Measurements from ENCODE around the gene DPP6.

The DPP6 gene

DNA sequence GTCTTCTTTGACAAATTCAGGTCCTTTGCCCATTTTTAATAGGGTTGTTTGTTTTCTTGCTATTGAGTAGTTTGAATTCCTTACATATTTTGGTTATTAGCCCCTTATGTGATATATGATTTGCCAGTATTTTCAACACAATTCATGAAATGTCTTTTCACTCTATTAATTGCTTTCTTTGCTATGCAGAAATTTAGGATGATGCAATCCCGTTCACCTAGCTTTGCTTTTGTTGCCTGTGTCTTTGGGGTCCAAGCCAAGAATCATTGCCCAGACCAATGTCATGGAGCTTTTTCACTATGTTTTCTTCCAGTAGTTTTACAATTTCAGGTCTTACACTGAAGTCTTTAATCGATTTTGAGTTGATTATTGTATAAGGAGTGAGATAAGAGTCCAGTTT lies 796.3 kb downstream of the DPP6 start:
- no peak overlapping the region for H3K4me2 ChIP-seq (ENCODE audit: low read depth, low read length, poor library complexity, severe bottlenecking)
- no peaks in the 10 kb centered on the region for H4K20me1 ChIP-seq (ENCODE audit: insufficient read depth, low read length, poor library complexity, severe bottlenecking)
- TF ChIP-seq, protein P1, sequence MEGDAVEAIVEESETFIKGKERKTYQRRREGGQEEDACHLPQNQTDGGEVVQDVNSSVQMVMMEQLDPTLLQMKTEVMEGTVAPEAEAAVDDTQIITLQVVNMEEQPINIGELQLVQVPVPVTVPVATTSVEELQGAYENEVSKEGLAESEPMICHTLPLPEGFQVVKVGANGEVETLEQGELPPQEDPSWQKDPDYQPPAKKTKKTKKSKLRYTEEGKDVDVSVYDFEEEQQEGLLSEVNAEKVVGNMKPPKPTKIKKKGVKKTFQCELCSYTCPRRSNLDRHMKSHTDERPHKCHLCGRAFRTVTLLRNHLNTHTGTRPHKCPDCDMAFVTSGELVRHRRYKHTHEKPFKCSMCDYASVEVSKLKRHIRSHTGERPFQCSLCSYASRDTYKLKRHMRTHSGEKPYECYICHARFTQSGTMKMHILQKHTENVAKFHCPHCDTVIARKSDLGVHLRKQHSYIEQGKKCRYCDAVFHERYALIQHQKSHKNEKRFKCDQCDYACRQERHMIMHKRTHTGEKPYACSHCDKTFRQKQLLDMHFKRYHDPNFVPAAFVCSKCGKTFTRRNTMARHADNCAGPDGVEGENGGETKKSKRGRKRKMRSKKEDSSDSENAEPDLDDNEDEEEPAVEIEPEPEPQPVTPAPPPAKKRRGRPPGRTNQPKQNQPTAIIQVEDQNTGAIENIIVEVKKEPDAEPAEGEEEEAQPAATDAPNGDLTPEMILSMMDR (conservative IDR thresholded peaks at IDR 0.05; ENCODE audit: low read length): no peak
- no peak for TF ChIP-seq EZH2phosphoT487 (IDR thresholded peaks at IDR 0.05; ENCODE audit: borderline replicate concordance)
- no peak overlapping the region for H2AFZ ChIP-seq (ENCODE audit: low read length)
- no peaks in the 10 kb centered on the region for H3F3A ChIP-seq (ENCODE audit: low read depth)
- no peaks in the 10 kb centered on the region for H3K9me2 ChIP-seq (replicated peaks; ENCODE audit: low read depth, low read length)
- H3K9me3 ChIP-seq (ENCODE audit: insufficient read depth, low read depth, low read length): no peaks in the 10 kb centered on the region; the same call in 1 of the 2 replicates
- no peak overlapping the region for H3K9ac ChIP-seq (ENCODE audit: low read depth, low read length, poor library complexity, severe bottlenecking)
- peaks cover 18% of the 10 kb centered on the region for H3K4me1 ChIP-seq (ENCODE audit: insufficient read depth, low read length, poor library complexity, severe bottlenecking)
- H3K4me3 ChIP-seq (ENCODE audit: low read length, poor library complexity, severe bottlenecking): no peak overlapping the region
- no peaks in the 10 kb centered on the region for H3K79me2 ChIP-seq (ENCODE audit: insufficient read depth, low read length)
- no peaks in the 10 kb centered on the region for H3K36me3 ChIP-seq (ENCODE audit: insufficient read depth, low read length)
- no peaks in the 10 kb centered on the region for H3K27me3 ChIP-seq (ENCODE audit: insufficient read depth, low read length, poor library complexity, severe bottlenecking)

DNA sequence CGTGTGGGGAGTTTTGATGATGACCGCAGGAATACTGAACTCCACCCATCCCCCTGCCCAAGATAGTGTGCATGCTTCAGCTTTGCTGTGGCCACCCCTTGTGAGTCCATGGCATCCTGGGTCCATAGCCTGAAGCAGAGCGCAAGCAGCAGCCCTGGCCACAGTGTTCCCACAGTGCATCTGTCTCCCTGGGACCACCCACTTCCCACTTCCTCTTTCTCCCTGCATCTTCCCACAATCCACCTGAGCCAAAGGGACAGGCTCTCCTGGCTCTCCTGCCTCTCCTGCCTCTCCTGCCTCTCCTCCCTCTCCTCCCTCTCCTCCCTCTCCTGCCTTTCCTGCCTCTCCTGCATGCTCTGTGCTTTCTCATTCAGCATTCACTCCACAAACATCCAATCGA lies 800.0 kb downstream of the DPP6 start:
- Histone ChIP-seq H3K4me2 (ENCODE audit: low read depth, low read length, poor library complexity, severe bottlenecking) (no peak overlapping the region), H3K4me1 (ENCODE audit: insufficient read depth, low read length, poor library complexity, severe bottlenecking) (peaks cover 5% of the 10 kb centered on the region), H4K20me1 (ENCODE audit: insufficient read depth, low read length, poor library complexity, severe bottlenecking) (no peaks in the 10 kb centered on the region), H3K9me3 (ENCODE audit: insufficient read depth, low read depth, low read length) (no peaks in the 10 kb centered on the region; the same call in 1 of the 2 replicates), H3K27me3 (ENCODE audit: insufficient read depth, low read length, poor library complexity, severe bottlenecking) (no peaks in the 10 kb centered on the region), H3K9me2 (replicated peaks; ENCODE audit: low read depth, low read length) (no peaks in the 10 kb centered on the region), H3F3A (ENCODE audit: low read depth) (no peaks in the 10 kb centered on the region), H3K9ac (ENCODE audit: low read depth, low read length, poor library complexity, severe bottlenecking) (no peak overlapping the region), H3K79me2 (ENCODE audit: insufficient read depth, low read length) (no peaks in the 10 kb centered on the region), H3K36me3 (ENCODE audit: insufficient read depth, low read length) (no peaks in the 10 kb centered on the region), H3K4me3 (ENCODE audit: low read length, poor library complexity, severe bottlenecking) (no peak overlapping the region), H2AFZ (ENCODE audit: low read length) (no peak overlapping the region)
- TF ChIP-seq, protein P1 (conservative IDR thresholded peaks at IDR 0.05; ENCODE audit: low read length): no peak
- TF ChIP-seq EZH2phosphoT487 (IDR thresholded peaks at IDR 0.05; ENCODE audit: borderline replicate concordance): no peak

DNA sequence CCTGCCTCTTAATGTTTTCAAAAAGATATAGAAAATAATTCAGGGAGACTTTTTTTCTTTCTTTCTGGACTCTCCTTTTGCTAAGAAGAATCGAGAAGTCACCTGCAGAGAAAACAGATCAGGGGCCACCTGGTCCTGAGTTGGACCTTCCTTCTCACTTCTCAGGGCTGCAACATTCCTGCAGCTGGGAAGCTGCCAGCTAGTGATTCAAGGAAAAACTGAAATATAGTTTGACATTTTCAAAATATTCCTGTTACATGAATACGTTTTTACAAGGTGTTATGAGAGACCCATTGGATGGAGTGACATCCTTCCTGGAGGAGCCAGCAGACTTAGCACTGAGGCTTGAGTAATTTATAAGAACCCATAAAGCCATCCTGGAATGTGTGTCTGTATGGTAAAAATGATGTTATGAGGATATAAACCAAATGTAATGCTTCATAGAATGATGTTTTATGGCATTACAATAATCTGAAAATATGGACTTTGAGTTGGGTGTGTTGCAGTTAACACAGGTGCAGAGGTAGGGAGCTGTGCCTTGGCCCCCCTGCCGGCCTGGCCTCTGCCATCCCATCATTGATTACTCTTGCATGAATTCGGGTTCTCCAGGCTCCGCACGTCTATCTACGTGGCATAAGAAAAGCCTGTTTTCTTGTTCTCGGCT lies 801.0 kb downstream of the DPP6 start:
- Histone ChIP-seq H3K4me2 (ENCODE audit: low read depth, low read length, poor library complexity, severe bottlenecking) (no peak overlapping the region), H3K9me2 (replicated peaks; ENCODE audit: low read depth, low read length) (no peaks in the 10 kb centered on the region), H3K79me2 (ENCODE audit: insufficient read depth, low read length) (no peaks in the 10 kb centered on the region), H3K9ac (ENCODE audit: low read depth, low read length, poor library complexity, severe bottlenecking) (no peak overlapping the region), H3K27me3 (ENCODE audit: insufficient read depth, low read length, poor library complexity, severe bottlenecking) (no peaks in the 10 kb centered on the region), H3K4me1 (ENCODE audit: insufficient read depth, low read length, poor library complexity, severe bottlenecking) (peaks cover 4% of the 10 kb centered on the region), H3K36me3 (ENCODE audit: insufficient read depth, low read length) (no peaks in the 10 kb centered on the region), H3K4me3 (ENCODE audit: low read length, poor library complexity, severe bottlenecking) (no peak overlapping the region), H3F3A (ENCODE audit: low read depth) (no peaks in the 10 kb centered on the region), H2AFZ (ENCODE audit: low read length) (no peak overlapping the region), H4K20me1 (ENCODE audit: insufficient read depth, low read length, poor library complexity, severe bottlenecking) (no peaks in the 10 kb centered on the region), H3K9me3 (ENCODE audit: insufficient read depth, low read depth, low read length) (no peaks in the 10 kb centered on the region; the same call in 1 of the 2 replicates)
- TF ChIP-seq, protein P1 (conservative IDR thresholded peaks at IDR 0.05; ENCODE audit: low read length): no peak
- no peak for TF ChIP-seq EZH2phosphoT487 (IDR thresholded peaks at IDR 0.05; ENCODE audit: borderline replicate concordance)

All from Loucy (cell line).